IMR-90 (cell line): Measurements from ENCODE around the gene CLDN15. TPM values are rescaled to one million over a fixed set of nuclear protein-coding genes. Genes with fewer than 3 reads are reported as not detected.

Experiments
- ATAC-seq: fragments of 200-7000 bp; cut with Tn5 transposase; 2 replicates; pipeline ENCODE4 v1.9.1; 2020; ENCODE audit warnings: low read depth, mild to moderate bottlenecking, moderate library complexity
- BruUV-seq: library from RNA; stranded (reverse); fragments of 400-500 nt; replicated peaks from 2 replicates; lab custom pipeline; 2021; lab: Mats Ljungman, UMichigan
- CTCF ChIA-PET: fragments of 300-600 bp; formaldehyde crosslinking; extraction: SDS; loops from one replicate; lab custom pipeline; 2021; ENCODE audit warnings: antibody characterized with exemption; lab: Yijun Ruan, JAX
- POLR2A ChIA-PET: fragments of 300-600 bp; sonication (Branson Sonifier 250); formaldehyde crosslinking; loops from one replicate; lab custom pipeline; 2022; ENCODE audit warnings: antibody characterized with exemption; ENCODE audit not compliant: unreplicated experiment; lab: Charles Lee
- DNase-seq: peaks from one replicate; pipeline ENCODE4 v3.0.0; 2013
- H2AFZ ChIP-seq: replicated peaks from 2 replicates; pipeline ENCODE3; 2013; ENCODE audit warnings: low read length, mild to moderate bottlenecking; ENCODE audit not compliant: poor library complexity
- H2AK5ac ChIP-seq: 2 replicates; pipeline ENCODE4 v1.6.1; 2013; ENCODE audit warnings: low read depth, low read length, inconsistent platforms
- H2AK9ac ChIP-seq: replicated peaks from 2 replicates; pipeline ENCODE3; 2013; ENCODE audit warnings: mild to moderate bottlenecking, low read depth, low read length, moderate library complexity; ENCODE audit not compliant: poor library complexity
- H2BK120ac ChIP-seq: 2 replicates; pipeline ENCODE4 v1.6.1; 2013; ENCODE audit warnings: low read depth, low read length, inconsistent platforms
- H2BK15ac ChIP-seq: 3 replicates; pipeline ENCODE4 v1.6.1; 2013; ENCODE audit warnings: low read depth, low read length, inconsistent platforms
- H2BK20ac ChIP-seq: 2 replicates; pipeline ENCODE4 v1.6.1; 2013; ENCODE audit warnings: low read depth, mild to moderate bottlenecking, inconsistent platforms, low read length, moderate library complexity
- H2BK5ac ChIP-seq: 2 replicates; pipeline ENCODE4 v1.6.1; 2013; ENCODE audit warnings: mild to moderate bottlenecking, low read depth, low read length, inconsistent platforms; ENCODE audit not compliant: poor library complexity, severe bottlenecking
- H3K14ac ChIP-seq: replicated peaks from 2 replicates; pipeline ENCODE4 v1.6.1; 2013; ENCODE audit warnings: low read depth, low read length, inconsistent platforms
- H3K18ac ChIP-seq: 2 replicates; pipeline ENCODE4 v1.6.1; 2013; ENCODE audit warnings: low read depth, low read length, control low read depth
- H3K23ac ChIP-seq: 2 replicates; pipeline ENCODE4 v1.6.1; 2013; ENCODE audit warnings: low read depth, low read length, inconsistent platforms
- H3K27ac ChIP-seq: 2 replicates; pipeline ENCODE4 v1.5.1; 2013; ENCODE audit warnings: mild to moderate bottlenecking, control low read depth, low read length; ENCODE audit not compliant: insufficient read depth
- H3K27me3 ChIP-seq: 2 replicates; pipeline ENCODE4 v1.6.1; 2013; ENCODE audit warnings: low read length; ENCODE audit not compliant: control insufficient read depth, insufficient read depth
- H3K36me3 ChIP-seq: 2 replicates; pipeline ENCODE4 v1.6.1; 2013; ENCODE audit warnings: low read length, mixed read lengths; ENCODE audit not compliant: control insufficient read depth, insufficient read depth
- H3K4ac ChIP-seq: 2 replicates; pipeline ENCODE4 v1.6.1; 2013; ENCODE audit warnings: low read depth, low read length, inconsistent platforms
- H3K4me1 ChIP-seq: 2 replicates; pipeline ENCODE4 v1.6.1; 2013; ENCODE audit warnings: low read length, mixed read lengths; ENCODE audit not compliant: control insufficient read depth, insufficient read depth
- H3K4me2 ChIP-seq: 2 replicates; pipeline ENCODE4 v1.6.1; 2013; ENCODE audit warnings: low read depth, mild to moderate bottlenecking, control low read depth, low read length, moderate library complexity
- H3K4me3 ChIP-seq: 2 replicates; pipeline ENCODE4 v1.5.1; 2013; ENCODE audit warnings: low read depth, mild to moderate bottlenecking, control low read depth, low read length, moderate library complexity; ENCODE audit not compliant: insufficient read depth
- H3K56ac ChIP-seq: 2 replicates; pipeline ENCODE4 v1.6.1; 2013; ENCODE audit warnings: low read length, inconsistent platforms; ENCODE audit not compliant: insufficient read depth; ENCODE audit errors: extremely low read depth
- H3K79me1 ChIP-seq, 2 experiments: 2 replicates each; pipeline ENCODE4 v1.6.1; 2013; ENCODE audit warnings: low read length in 2 of 2, inconsistent platforms in 1 of 2, low read depth in 1 of 2
- H3K9ac ChIP-seq: 2 replicates; pipeline ENCODE4 v1.6.1; 2013; ENCODE audit warnings: low read depth, low read length, control low read depth
- H3K9me1 ChIP-seq: 2 replicates; pipeline ENCODE4 v1.6.1; 2013; ENCODE audit warnings: low read length, inconsistent platforms; ENCODE audit not compliant: insufficient read depth
- H3K9me3 ChIP-seq: 2 replicates; pipeline ENCODE4 v1.6.1; 2013; ENCODE audit warnings: low read length; ENCODE audit not compliant: control insufficient read depth, insufficient read depth
- H4K20me1 ChIP-seq: 2 replicates; pipeline ENCODE4 v1.6.1; 2013; ENCODE audit warnings: low read length, inconsistent platforms; ENCODE audit not compliant: insufficient read depth
- H4K5ac ChIP-seq: 2 replicates; pipeline ENCODE4 v1.6.1; 2013; ENCODE audit warnings: mild to moderate bottlenecking, low read depth, low read length, control low read depth
- H4K8ac ChIP-seq, 2 experiments: 2 replicates each; pipeline ENCODE4 v1.6.1; 2013; ENCODE audit warnings: low read depth in 2 of 2, low read length in 2 of 2, control low read depth in 1 of 2, inconsistent platforms in 1 of 2
- H4K91ac ChIP-seq: 2 replicates; pipeline ENCODE4 v1.6.1; 2013; ENCODE audit warnings: low read depth, low read length, inconsistent platforms; ENCODE audit not compliant: insufficient read depth
- BHLHE40 ChIP-seq: fragments of 150-350 bp; IDR thresholded peaks from 2 replicates; pipeline ENCODE4 v1.6.1; 2016; ENCODE audit warnings: mild to moderate bottlenecking, low read depth, low read length
- MAFK ChIP-seq: IDR thresholded peaks from 2 replicates; pipeline ENCODE4 v1.6.1; 2012; ENCODE audit warnings: low read depth, low read length, improper control_type of control experiment
- MXI1 ChIP-seq: IDR thresholded peaks from 2 replicates; pipeline ENCODE4 v1.6.1; 2012; ENCODE audit warnings: low read depth, mild to moderate bottlenecking, low read length, moderate library complexity, borderline replicate concordance
- NFE2L2 ChIP-seq: fragments of 150-350 bp; IDR thresholded peaks from 2 replicates; pipeline ENCODE4 v1.6.1; 2016; ENCODE audit warnings: low read depth, mild to moderate bottlenecking, low read length
- POLR2A ChIP-seq: IDR thresholded peaks from 2 replicates; pipeline ENCODE4 v1.6.1; 2012; ENCODE audit warnings: mild to moderate bottlenecking, low read depth, low read length
- RAD21 ChIP-seq: IDR thresholded peaks from 2 replicates; pipeline ENCODE4 v1.6.1; 2012; ENCODE audit warnings: low read length, improper control_type of control experiment
- RCOR1 ChIP-seq: IDR thresholded peaks from 2 replicates; pipeline ENCODE4 v1.6.1; 2012; ENCODE audit warnings: mild to moderate bottlenecking, low read length, improper control_type of control experiment; ENCODE audit not compliant: insufficient replicate concordance
- WGBS, 2 experiments: methylation state at CpG; one replicate each; pipeline versions ENCODE4 v1.1.5 to v1.1.7; 2013; ENCODE audit warnings: missing lambda C conversion rate in 2 of 2; ENCODE audit not compliant: insufficient read length in 1 of 2; ENCODE audit errors: extremely low coverage in 2 of 2; 5-methylcytosine and 5-hydroxymethylcytosine counted together
- dilution Hi-C: fragments of 300-500 bp; cut with HindIII; formaldehyde crosslinking; loops from one replicate; pipeline ENCODE4 v1.14.3; 2018; ENCODE audit warnings: low sequenced_read_pairs; ENCODE audit not compliant: unreplicated experiment
- in situ Hi-C: fragments of 300-500 bp; cut with MboI; formaldehyde crosslinking; loops from 3 replicates; pipeline ENCODE4 v1.14.3; 2019; ENCODE audit warnings: low sequenced_read_pairs, inconsistent platforms, mixed read lengths
- intact Hi-C: fragments of 100-400 bp; cut with micrococcal nuclease; formaldehyde crosslinking; loops from 2 replicates; pipeline ENCODE4 v1.10.0; 2022
- polyA plus RNA-seq, 3 experiments: library from polyadenylated mRNA; depleted of rRNA; stranded (reverse); fragments of >200 nt; gene quantifications; 2 replicates each; pipeline ENCODE4 v1.2.3, GENCODE V29; 2012; ENCODE audit warnings: low replicate concordance in 1 of 3
- total RNA-seq: library from RNA; depleted of rRNA; stranded (reverse); fragments of >200 nt; gene quantifications from 2 replicates; pipeline ENCODE4 v1.2.3, GENCODE V29; 2012
- TF ChIP-seq, protein P1 (sequence below): conservative IDR thresholded peaks from 2 replicates; pipeline ENCODE4 v1.5.1; 2012; ENCODE audit warnings: mild to moderate bottlenecking, low read depth, low read length, improper control_type of control experiment

Gene CLDN15
- total and polyA plus RNA-seq, 2 of the 4 experiments (the other 2 are of a cell fraction) = 0.72 to 5.4 TPM

DNA sequence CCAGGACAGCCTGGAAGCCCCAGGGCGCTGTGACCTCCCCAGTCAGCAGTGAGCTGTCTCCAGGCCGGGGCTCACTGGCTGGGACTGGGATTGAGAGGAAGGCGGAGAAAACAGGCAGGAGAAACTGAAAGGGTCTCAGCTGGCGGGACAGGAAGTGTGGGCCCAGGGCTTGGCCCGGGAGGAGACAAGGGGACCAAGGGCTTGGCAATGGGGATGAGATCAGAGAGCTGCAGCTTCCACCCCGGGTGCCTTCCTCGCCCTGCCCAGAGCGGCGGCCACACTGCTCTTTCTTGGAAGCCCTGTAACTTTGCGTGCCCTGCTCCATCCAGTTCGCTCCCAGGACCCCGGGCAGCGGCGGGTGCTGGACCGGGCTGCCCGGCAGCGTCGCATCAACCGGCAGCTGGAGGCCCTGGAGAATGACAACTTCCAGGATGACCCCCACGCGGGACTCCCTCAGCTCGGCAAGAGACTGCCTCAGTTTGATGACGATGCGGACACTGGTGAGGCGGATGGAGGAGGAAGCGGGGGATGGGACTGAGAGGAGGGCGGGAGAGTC is 15.2 kb downstream of the CLDN15 start:
- no peak overlapping the region for H3K4me3 ChIP-seq
- H4K8ac ChIP-seq = no peak overlapping the region
- no peak overlapping the region for H3K4ac ChIP-seq
- H2BK20ac ChIP-seq = no peak overlapping the region
- H3K9ac ChIP-seq = no peak overlapping the region
- BruUV-seq = no TSS peak
- no peak overlapping the region for H3K56ac ChIP-seq
- dilution Hi-C loops (no loop called here), in situ Hi-C loops (no loop called here), intact Hi-C loops (no loop called here)
- no peak overlapping the region for H2BK15ac ChIP-seq
- CTCF ChIA-PET = no interaction called here
- H2AFZ ChIP-seq = no peak overlapping the region
- H3K9me1 ChIP-seq = peaks cover 3% of the 10 kb centered on the region; the same call in 1 of the 2 replicates
- no peaks in the 10 kb centered on the region for H3K4me1 ChIP-seq
- POLR2A ChIA-PET = no interaction called here
- no peak overlapping the region for H3K27ac ChIP-seq
- WGBS, 2 experiments = 86% methylated on average over 23 of the region's 27 CpGs; no CpG with 5 or more reads in 1 of the 2 experiments
- no peak overlapping the region for H3K4me2 ChIP-seq
- H3K9me3 ChIP-seq = no peaks in the 10 kb centered on the region
- no peak overlapping the region for H4K91ac ChIP-seq
- H2BK120ac ChIP-seq = no peak overlapping the region
- no peak overlapping the region for H3K23ac ChIP-seq
- peaks cover 32% of the 10 kb centered on the region for H3K36me3 ChIP-seq
- H3K18ac ChIP-seq = no peak overlapping the region
- H4K20me1 ChIP-seq = peaks cover 8% of the 10 kb centered on the region
- H3K27me3 ChIP-seq = no peaks in the 10 kb centered on the region
- H2AK9ac ChIP-seq = no peak overlapping the region
- TF ChIP-seq POLR2A (no peak), RCOR1 (no peak), BHLHE40 (no peak), NFE2L2 (no peak), MAFK (no peak), RAD21 (no peak), MXI1 (no peak)
- TF ChIP-seq, protein P1, sequence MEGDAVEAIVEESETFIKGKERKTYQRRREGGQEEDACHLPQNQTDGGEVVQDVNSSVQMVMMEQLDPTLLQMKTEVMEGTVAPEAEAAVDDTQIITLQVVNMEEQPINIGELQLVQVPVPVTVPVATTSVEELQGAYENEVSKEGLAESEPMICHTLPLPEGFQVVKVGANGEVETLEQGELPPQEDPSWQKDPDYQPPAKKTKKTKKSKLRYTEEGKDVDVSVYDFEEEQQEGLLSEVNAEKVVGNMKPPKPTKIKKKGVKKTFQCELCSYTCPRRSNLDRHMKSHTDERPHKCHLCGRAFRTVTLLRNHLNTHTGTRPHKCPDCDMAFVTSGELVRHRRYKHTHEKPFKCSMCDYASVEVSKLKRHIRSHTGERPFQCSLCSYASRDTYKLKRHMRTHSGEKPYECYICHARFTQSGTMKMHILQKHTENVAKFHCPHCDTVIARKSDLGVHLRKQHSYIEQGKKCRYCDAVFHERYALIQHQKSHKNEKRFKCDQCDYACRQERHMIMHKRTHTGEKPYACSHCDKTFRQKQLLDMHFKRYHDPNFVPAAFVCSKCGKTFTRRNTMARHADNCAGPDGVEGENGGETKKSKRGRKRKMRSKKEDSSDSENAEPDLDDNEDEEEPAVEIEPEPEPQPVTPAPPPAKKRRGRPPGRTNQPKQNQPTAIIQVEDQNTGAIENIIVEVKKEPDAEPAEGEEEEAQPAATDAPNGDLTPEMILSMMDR = no peak
- no peak for ATAC-seq
- no peak for DNase-seq
- H3K14ac ChIP-seq = no peak overlapping the region
- no peak overlapping the region for H2BK5ac ChIP-seq
- H4K5ac ChIP-seq = no peak overlapping the region
- H3K79me1 ChIP-seq = peaks cover 16 to 41% of the 10 kb centered on the region in 2 experiments
- no peak overlapping the region for H2AK5ac ChIP-seq
